Coronary artery (tissue), 2 donors: ENCODE data around the gene ISLR.
A peak's percentile ranks its signal among the peaks of the same experiment; 100 is the strongest.

Experiments
- DNase-seq: peaks from one replicate; pipeline ENCODE4 v3.0.0-alpha.2; 2017; ENCODE audit warnings: low spot score
- H3K27ac ChIP-seq, 2 donors: fragments of 200-600 bp; sonication (generic); one replicate each; pipeline ENCODE4 v1.5.1; 2016 to 2019
- H3K4me3 ChIP-seq: fragments of 200-600 bp; sonication (generic); 2 replicates; pipeline ENCODE4 v1.5.1; 2016; ENCODE audit warnings: mild to moderate bottlenecking, moderate library complexity
- CTCF ChIP-seq: fragments of 200-600 bp; sonication (generic); IDR thresholded peaks from one replicate; pipeline ENCODE4 v1.5.1; 2019; ENCODE audit warnings: antibody characterized with exemption

The ISLR gene

GRCh38 chr15:74179101-74179841 lies 5.8 kb downstream of the ISLR start:
- H3K4me3 ChIP-seq, result no peak overlapping the region
- peak overlapping the region; percentile 58 to 94 for H3K27ac ChIP-seq
- DNase-seq, result peak; percentile 96
- no peak for TF ChIP-seq CTCF

- DNase-seq, result no peak
- peak overlapping the region; percentile 42 for H3K4me3 ChIP-seq
- TF ChIP-seq CTCF, result no peak
- H3K27ac ChIP-seq, result peak overlapping the region; percentile 58 to 94
Measured at GRCh38 chr15:74179983-74180880, 6.7 kb downstream of the ISLR start.

GRCh38 chr15:74180881-74181602 lies 7.5 kb downstream of the ISLR start:
- TF ChIP-seq CTCF, result no peak
- no peak for DNase-seq
- H3K27ac ChIP-seq, result peak overlapping the region in 1 of 2 donors; percentile 94
- H3K4me3 ChIP-seq, result no peak overlapping the region

GRCh38 chr15:74182131-74182530 lies 8.6 kb downstream of the ISLR start:
- H3K27ac ChIP-seq, result no peak overlapping the region
- no peak for DNase-seq
- TF ChIP-seq CTCF, result no peak

GRCh38 chr15:74184582-74185091 lies 11.1 kb downstream of the ISLR start:
- no peak for DNase-seq
- Histone ChIP-seq H3K4me3 (no peak overlapping the region), H3K27ac (no peak overlapping the region)
- TF ChIP-seq CTCF, result no peak

More at GRCh38 chr15:74182131-74182530, 8.6 kb downstream of the ISLR start:
- no peak overlapping the region for H3K4me3 ChIP-seq

GRCh38 chr15:74185710-74186348 lies 12.3 kb downstream of the ISLR start:
- TF ChIP-seq CTCF, result no peak
- DNase-seq, result no peak
- H3K27ac ChIP-seq, result no peak overlapping the region
- no peak overlapping the region for H3K4me3 ChIP-seq
